Activated T-cell treated with anti-CD3 and anti-CD28 coated beads, Interleukin-2, amount 50 U/mL, for 1 hour (primary cell): Measurements from ENCODE around the gene EEF1AKMT1.

Experiments
- DNase-seq: peaks from one replicate; pipeline ENCODE4 v3.0.0-alpha.2; 2020

EEF1AKMT1 gene

GRCh38 chr13:20717581-20718542, 55.9 kb downstream of the EEF1AKMT1 start:
- no peak for DNase-seq

DNA sequence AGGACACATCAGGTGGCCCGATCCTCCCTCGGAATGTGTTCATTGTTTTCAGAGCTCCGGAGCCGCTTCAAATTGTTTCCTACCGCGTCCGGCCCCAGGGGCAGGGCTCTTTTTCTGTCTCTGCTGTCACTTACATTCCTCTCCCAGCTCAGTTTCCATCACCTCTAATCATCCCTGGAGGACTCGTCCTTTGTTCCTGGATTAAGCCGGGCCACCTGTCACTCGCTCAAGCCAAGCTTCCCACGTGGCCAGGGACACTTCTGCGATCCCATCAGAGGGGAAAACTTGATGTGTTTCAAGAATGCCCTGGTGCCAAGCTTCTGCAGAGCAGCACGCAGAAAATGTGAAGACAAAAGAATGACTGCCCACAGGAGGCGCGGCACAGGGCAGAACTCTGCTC, 56.8 kb downstream of the EEF1AKMT1 start:
- DNase-seq, result no peak

DNA sequence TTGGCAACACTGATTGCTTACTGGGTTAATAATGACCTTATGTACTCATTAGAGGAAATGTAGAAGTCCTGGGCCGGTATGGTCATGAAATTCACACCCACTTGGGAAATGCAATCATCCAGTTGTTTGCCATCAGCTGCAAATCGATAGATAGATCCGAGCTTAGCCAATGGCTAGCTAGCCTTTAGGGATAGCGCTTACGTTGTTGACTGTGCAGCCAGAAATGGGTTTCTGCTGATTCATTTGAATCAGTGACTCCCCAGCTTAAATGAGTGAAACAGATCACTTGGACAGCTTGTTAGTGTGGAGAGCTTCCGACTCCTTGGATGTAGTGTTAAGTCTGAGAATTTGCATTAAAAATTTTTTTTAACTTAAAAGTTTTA, 58.4 kb downstream of the EEF1AKMT1 start:
- DNase-seq, result no peak

- no peak for DNase-seq
Observed at GRCh38 chr13:20714563-20715329, 59.0 kb downstream of the EEF1AKMT1 start.

- DNase-seq, result no peak
Observed at GRCh38 chr13:20714161-20714560, 59.6 kb downstream of the EEF1AKMT1 start.

DNA sequence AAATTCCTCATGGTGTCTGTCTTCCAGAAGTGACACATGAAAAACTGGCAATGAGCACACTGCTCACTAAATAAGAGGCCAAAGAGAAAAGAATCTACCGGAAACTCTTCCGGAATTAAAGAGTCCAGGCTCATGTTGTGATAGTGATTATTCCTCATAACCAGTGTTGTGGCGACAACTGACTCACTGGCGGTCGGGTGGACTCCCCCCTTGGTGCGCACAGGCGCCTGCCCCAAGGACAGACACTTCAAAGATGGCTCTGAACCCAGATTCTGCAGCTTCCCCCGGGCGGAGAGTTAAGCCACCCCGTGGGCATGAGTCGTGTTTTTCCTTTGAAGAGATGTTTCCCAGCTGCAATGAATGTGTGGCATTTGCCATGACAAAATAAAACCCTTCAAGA, 60.0 kb downstream of the EEF1AKMT1 start:
- no peak for DNase-seq

DNA sequence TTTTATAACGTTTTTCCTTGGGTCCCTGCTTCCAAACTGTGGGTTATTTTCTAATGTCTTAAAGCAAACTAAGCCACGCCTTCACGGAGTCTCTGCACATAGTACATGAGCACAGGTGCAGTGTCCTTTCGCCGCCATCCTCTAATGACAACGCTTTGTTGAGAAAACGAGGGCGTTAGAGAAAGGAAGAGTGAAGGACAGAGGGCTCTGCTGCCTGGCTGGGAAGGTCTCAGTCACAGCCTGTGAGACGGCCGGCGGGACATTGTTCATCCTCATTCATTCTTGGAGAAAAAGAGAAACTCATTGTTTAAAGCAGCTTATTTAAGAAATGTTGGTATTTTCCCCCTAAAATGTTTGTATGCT, 60.8 kb downstream of the EEF1AKMT1 start:
- DNase-seq, result no peak

DNA sequence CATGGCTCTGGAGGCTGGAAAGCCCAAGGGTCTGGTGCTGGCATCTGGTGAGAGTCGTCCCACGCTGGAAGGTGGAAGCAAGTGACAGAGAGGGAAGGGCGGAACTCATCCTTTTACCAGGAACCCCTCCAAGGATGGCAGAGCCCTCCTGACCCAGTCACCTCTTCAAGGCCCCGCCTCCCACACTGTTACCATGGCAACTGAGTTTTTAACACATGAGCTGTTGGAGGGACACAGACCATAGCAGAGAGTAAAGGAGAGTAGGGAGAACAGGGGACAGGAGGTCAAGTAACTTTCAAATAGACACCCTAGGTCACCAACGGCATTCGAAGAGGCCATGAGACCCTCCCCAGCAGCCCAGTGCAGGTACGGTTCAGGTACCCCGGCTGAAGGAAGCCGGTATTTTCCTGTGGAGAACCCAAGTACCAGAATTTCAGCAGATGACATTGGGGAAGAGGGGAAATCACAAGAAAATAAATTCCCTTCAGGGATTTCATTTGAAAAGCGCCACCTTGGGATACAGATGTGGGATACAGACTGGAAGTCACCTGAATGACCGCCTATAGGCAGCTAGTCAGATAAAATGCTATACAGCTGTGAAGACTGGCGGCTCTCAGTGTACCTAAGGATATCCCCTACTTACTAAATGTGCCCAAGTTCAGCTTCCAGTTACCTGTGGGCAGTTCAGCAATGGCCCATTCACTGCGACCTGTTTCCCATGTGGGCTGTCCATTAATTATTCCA, 62.3 kb downstream of the EEF1AKMT1 start:
- DNase-seq, result no peak

GRCh38 chr13:20709782-20710181, 64.0 kb downstream of the EEF1AKMT1 start:
- no peak for DNase-seq

DNA sequence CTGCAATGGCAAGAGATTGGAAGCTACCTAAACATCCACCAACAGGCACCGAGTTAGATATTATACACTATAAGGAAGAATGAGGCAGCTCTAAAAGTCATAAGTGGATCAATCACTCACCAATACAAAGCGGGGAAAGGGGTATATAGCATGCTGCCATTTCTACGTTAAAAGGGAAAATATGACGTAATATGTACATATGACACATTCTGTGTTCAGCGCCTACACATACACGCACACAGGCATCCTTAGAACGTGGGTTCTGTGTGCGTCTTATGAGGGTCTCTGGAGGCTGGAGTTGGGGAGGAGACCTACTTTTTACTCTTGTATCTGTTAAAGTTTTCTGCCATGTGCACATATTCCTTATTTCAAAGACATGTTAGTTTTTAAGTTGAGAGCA, 64.4 kb downstream of the EEF1AKMT1 start:
- no peak for DNase-seq

GRCh38 chr13:20708216-20708615, 65.5 kb downstream of the EEF1AKMT1 start:
- DNase-seq, result no peak

DNA sequence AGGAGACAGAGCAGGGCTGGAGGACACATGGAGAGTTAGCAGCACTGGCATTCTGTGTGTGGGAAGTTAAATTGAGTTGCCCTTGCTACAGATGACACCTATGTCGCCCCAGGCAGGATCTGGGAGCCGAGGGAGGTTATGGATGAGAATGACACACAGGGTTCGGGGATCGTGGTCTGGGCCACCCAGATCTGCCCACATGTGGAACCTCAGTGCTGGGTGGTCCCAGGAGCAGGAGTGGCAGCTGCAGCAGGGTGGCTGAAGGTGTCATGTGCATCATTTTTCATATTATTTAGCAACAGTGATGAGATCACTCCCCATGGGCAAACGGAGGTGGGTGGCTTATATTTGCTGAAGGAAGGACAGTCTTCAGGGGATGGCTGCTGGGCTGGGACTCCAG, 67.1 kb downstream of the EEF1AKMT1 start:
- DNase-seq, result no peak

DNA sequence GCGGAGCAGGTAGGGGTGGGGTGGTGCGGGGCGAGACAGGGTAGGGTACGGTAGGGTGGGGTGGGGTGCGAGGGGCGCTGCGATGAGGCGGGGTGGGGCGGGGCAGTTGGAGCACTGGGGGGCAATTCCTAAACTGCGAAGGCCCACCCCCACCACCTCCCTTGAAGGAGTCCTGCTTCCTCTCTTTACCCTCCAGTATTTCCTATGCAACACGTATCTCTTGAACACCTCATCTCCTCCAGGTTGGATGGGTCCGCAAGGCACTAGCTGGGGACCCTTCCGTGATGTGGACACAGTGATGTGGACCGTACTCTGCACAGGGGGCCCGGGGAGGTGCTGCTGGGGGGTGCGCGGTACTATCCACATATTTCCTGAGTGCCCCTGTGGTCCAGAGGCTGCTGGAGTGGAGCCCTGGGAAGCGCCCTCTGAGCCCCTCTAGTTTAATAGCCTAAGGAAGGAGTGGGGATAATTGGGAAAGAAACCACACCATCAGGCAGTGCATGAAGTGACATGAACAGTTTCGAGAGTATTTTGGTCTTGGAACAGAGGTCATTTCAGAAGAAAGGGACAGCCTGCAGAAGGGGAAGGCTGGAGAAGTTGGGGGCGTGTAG, 69.2 kb downstream of the EEF1AKMT1 start:
- no peak for DNase-seq

GRCh38 chr13:20703780-20704458, 69.8 kb downstream of the EEF1AKMT1 start:
- peak; percentile 83 for DNase-seq

- DNase-seq, result peak; percentile 57
Observed at GRCh38 chr13:20702915-20703779, 70.6 kb downstream of the EEF1AKMT1 start, which contains the start of gene IL17D. IL17D (plus strand) TSS chr13:20703699; CDS start chr13:20704002, 303 bp downstream.

DNA sequence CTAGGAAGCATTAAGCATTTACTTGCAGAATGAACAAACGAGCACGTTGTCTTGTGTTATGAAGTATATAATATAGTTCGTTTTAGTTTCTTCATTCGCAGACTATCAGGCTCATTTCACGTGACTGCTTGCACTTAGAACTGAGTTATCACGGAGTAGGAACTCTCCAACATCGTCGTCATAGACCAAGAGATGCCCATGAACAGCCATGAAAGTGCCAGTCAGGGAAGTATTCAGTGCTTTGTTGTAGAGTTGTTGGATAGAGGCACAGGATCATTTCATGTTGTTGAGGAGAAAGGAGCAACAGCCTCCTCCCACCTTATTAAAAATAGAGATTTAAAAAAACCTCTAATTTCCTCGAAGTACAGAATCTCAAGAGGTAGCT, 71.2 kb downstream of the EEF1AKMT1 start:
- no peak for DNase-seq

- DNase-seq, result no peak
Observed at GRCh38 chr13:20701461-20701860, 72.3 kb downstream of the EEF1AKMT1 start.

DNA sequence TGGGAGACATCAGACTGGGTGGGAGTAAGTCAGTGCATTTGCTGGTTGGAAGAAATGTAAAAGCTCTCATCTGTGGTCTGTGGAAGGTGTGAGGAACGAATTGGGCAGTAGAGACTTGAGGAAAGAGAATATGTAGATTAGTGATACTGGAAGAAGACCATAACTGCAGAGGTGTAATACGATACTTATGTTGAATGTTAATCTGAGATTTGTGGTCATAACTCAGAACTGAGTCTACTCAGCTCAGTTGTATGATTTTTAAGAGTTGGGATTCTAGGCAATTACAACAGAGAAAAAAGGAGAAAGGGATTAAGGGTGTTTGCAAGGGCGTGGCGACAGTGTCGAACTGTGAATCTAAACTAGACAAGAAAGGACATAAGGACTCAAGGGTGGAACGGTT, 73.5 kb downstream of the EEF1AKMT1 start:
- DNase-seq, result no peak

DNA sequence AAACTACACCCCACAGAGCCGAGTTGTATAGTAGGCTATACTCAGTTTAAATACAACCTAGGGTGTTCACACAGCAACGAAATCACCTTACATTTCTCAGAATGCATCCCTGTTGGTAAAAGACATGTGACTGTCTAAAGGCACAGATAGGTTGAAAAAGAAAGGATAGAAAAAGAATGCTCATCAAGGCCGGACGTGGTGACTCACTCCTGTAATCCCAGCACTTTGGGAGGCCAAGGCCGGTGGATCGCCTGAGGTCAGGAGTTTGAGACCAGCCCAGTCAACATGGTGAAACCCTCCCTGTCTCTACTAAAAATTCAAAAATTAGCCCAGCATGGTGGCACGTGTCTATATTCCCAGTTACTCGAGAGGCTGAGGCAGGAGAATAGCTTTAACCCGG, 74.0 kb downstream of the EEF1AKMT1 start:
- no peak for DNase-seq

DNA sequence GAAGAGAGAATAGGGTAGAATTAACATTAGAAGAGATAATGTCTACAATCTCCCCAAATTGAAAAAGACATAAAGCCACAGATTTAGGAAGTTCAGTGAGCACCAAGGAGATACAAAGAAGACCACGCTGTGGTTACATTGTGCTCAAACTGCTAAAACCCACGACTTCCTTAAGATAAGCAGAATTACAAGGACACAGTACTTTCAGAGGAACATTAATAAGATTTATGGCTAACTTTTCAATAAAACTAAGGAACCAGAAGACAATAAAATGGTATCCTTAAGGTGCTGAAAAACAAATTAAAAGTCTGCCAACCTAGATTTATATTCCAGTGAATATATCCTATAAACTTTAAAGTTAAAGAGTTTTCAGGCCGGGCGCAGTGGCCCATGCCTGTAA, 77.7 kb downstream of the EEF1AKMT1 start:
- DNase-seq, result no peak

- DNase-seq, result no peak
Observed at GRCh38 chr13:20691616-20692015, 82.1 kb downstream of the EEF1AKMT1 start.
